Panc1 (cell line): ENCODE data around the gene MYO18A. TPM values are rescaled to one million over a fixed set of nuclear protein-coding genes. Genes with fewer than 3 reads are reported as not detected.

Source experiments
- ATAC-seq: fragments of 200-7000 bp; cut with Tn5 transposase; 2 replicates; pipeline ENCODE4 v1.9.1; 2020; ENCODE audit warnings: mild to moderate bottlenecking, moderate library complexity
- BruUV-seq: library from RNA; stranded (reverse); fragments of 400-500 nt; replicated peaks from 2 replicates; lab custom pipeline; 2021; lab: Mats Ljungman, UMichigan
- CTCF ChIA-PET: fragments of 300-600 bp; sonication (Branson Sonifier 250); formaldehyde crosslinking; loops from one replicate; lab custom pipeline; 2022; ENCODE audit warnings: antibody characterized with exemption; lab: Charles Lee
- POLR2A ChIA-PET: fragments of 300-600 bp; sonication (Branson Sonifier 250); formaldehyde crosslinking; loops from one replicate; lab custom pipeline; 2022; ENCODE audit warnings: antibody characterized with exemption; lab: Charles Lee
- DNase-seq: peaks from one replicate; pipeline ENCODE4 v3.0.0-alpha.2; 2010; ENCODE audit warnings: low read depth, low spot score
- H3K27ac ChIP-seq: 2 replicates; pipeline ENCODE4 v1.5.1; 2011; ENCODE audit warnings: mild to moderate bottlenecking, low read length, inconsistent platforms
- H3K27me3 ChIP-seq: fragments of 200-500 bp; sonication (Bioruptor generic); 2 replicates; pipeline ENCODE4 v1.6.0; 2014; ENCODE audit warnings: low read length, inconsistent platforms; ENCODE audit not compliant: control insufficient read depth, insufficient read depth
- H3K36me3 ChIP-seq: fragments of 200-500 bp; sonication (Bioruptor generic); 2 replicates; pipeline ENCODE4 v1.5.1; 2014; ENCODE audit warnings: inconsistent platforms, mild to moderate bottlenecking, low read length, moderate library complexity; ENCODE audit not compliant: control insufficient read depth, insufficient read depth
- H3K4me1 ChIP-seq: 2 replicates; pipeline ENCODE4 v1.5.1; 2011; ENCODE audit warnings: inconsistent platforms, mild to moderate bottlenecking, low read length, moderate library complexity; ENCODE audit not compliant: control insufficient read depth, insufficient read depth
- H3K4me3 ChIP-seq, 2 experiments: 2 replicates each; pipeline ENCODE4 v1.5.1; 2011 to 2012; ENCODE audit warnings: low read depth in 2 of 2, low read length in 2 of 2, mild to moderate bottlenecking in 2 of 2, inconsistent platforms in 1 of 2, moderate library complexity in 1 of 2
- H3K9me3 ChIP-seq: fragments of 200-500 bp; sonication (Bioruptor generic); 2 replicates; pipeline ENCODE4 v1.5.1; 2014; ENCODE audit warnings: low read depth, mild to moderate bottlenecking, inconsistent platforms, low read length, moderate library complexity; ENCODE audit not compliant: control insufficient read depth, insufficient read depth
- POLR2AphosphoS5 ChIP-seq: IDR thresholded peaks from 2 replicates; pipeline ENCODE4 v1.6.1; 2012; ENCODE audit warnings: mild to moderate bottlenecking, low read depth, low read length, moderate library complexity
- SIN3A ChIP-seq: IDR thresholded peaks from 2 replicates; pipeline ENCODE4 v1.6.1; 2012; ENCODE audit warnings: low read depth, mild to moderate bottlenecking, low read length, moderate library complexity, borderline replicate concordance; ENCODE audit not compliant: insufficient read depth
- TCF7L2 ChIP-seq: IDR thresholded peaks from 2 replicates; pipeline ENCODE4 v1.6.1; 2011; ENCODE audit warnings: mild to moderate bottlenecking, low read depth, low read length, inconsistent platforms
- in situ Hi-C: cut with HindIII; loops from 2 replicates; pipeline ENCODE4 v1.10.0; 2016; ENCODE audit warnings: low sequenced_read_pairs, low pct_unique_long_range_greater_than_20kb
- intact Hi-C: fragments of 100-400 bp; cut with micrococcal nuclease; formaldehyde crosslinking; loops from one replicate; pipeline ENCODE4 v1.10.0; 2022; ENCODE audit not compliant: unreplicated experiment
- total RNA-seq: library from RNA; stranded (reverse); gene quantifications from one replicate; pipeline ENCODE4 v1.2.1, GENCODE V29; 2021; ENCODE audit not compliant: unreplicated experiment
- TF ChIP-seq, protein P1 (sequence below), 2 experiments: IDR thresholded peaks; 2 replicates each; pipeline ENCODE4 v1.6.1; 2011 to 2012; ENCODE audit warnings: low read depth in 2 of 2, control low read depth in 1 of 2, low read length in 1 of 2, mild to moderate bottlenecking in 1 of 2, moderate library complexity in 1 of 2; ENCODE audit not compliant: insufficient read depth in 1 of 2
- TF ChIP-seq, protein P2 (sequence below): fragments of 450-650 bp; IDR thresholded peaks from 2 replicates; pipeline ENCODE4 v1.5.1; 2017; ENCODE audit warnings: mild to moderate bottlenecking

The MYO18A gene
- total RNA-seq, 1 experiment from 2014 or later, result 108 TPM

DNA sequence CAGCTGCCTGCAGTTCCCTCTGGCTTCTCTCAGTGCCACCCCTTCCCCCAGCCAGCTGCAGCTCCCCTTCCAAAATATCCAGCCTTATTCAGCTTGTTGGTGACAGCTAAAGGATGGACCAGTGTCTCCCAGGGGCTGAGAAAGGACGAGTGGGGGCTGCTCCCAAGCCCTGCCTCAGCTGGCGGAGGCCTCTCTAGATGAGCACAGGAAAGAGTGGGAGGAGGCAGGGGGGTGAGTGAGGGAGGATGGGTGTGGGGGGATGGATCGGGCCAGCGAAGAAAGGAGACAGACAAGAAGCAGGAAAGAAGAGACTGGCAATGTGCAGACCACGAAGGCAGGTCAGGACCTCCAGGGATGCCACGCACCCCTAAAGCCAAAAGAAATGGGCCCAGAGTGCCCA lies 119.7 kb downstream of the MYO18A start:
- POLR2A ChIA-PET, result interaction anchor here (0.7 kb wide), 1 partner anchor 19 kb away, joined by 4 read pairs; no protein-coding TSS in a partner anchor
- DNase-seq (no peak), ATAC-seq (no peak)
- no TSS peak for BruUV-seq
- intact Hi-C loops, result no loop called here
- H3K27ac ChIP-seq, result no peak overlapping the region
- H3K36me3 ChIP-seq, result no peaks in the 10 kb centered on the region
- no peaks in the 10 kb centered on the region for H3K4me1 ChIP-seq
- in situ Hi-C loops, result no loop called here
- CTCF ChIA-PET, result no interaction called here
- H3K27me3 ChIP-seq, result no peaks in the 10 kb centered on the region; the same call in 1 of the 2 replicates
- TF ChIP-seq TCF7L2 (no peak), POLR2AphosphoS5 (no peak), SIN3A (no peak)
- TF ChIP-seq, protein P1, sequence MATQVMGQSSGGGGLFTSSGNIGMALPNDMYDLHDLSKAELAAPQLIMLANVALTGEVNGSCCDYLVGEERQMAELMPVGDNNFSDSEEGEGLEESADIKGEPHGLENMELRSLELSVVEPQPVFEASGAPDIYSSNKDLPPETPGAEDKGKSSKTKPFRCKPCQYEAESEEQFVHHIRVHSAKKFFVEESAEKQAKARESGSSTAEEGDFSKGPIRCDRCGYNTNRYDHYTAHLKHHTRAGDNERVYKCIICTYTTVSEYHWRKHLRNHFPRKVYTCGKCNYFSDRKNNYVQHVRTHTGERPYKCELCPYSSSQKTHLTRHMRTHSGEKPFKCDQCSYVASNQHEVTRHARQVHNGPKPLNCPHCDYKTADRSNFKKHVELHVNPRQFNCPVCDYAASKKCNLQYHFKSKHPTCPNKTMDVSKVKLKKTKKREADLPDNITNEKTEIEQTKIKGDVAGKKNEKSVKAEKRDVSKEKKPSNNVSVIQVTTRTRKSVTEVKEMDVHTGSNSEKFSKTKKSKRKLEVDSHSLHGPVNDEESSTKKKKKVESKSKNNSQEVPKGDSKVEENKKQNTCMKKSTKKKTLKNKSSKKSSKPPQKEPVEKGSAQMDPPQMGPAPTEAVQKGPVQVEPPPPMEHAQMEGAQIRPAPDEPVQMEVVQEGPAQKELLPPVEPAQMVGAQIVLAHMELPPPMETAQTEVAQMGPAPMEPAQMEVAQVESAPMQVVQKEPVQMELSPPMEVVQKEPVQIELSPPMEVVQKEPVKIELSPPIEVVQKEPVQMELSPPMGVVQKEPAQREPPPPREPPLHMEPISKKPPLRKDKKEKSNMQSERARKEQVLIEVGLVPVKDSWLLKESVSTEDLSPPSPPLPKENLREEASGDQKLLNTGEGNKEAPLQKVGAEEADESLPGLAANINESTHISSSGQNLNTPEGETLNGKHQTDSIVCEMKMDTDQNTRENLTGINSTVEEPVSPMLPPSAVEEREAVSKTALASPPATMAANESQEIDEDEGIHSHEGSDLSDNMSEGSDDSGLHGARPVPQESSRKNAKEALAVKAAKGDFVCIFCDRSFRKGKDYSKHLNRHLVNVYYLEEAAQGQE (IDR thresholded peaks at IDR 0.05; ENCODE audit: insufficient read depth in 1 of 2, low read depth in 2 of 2, low read length in 1 of 2), result no peak
- TF ChIP-seq, protein P2, sequence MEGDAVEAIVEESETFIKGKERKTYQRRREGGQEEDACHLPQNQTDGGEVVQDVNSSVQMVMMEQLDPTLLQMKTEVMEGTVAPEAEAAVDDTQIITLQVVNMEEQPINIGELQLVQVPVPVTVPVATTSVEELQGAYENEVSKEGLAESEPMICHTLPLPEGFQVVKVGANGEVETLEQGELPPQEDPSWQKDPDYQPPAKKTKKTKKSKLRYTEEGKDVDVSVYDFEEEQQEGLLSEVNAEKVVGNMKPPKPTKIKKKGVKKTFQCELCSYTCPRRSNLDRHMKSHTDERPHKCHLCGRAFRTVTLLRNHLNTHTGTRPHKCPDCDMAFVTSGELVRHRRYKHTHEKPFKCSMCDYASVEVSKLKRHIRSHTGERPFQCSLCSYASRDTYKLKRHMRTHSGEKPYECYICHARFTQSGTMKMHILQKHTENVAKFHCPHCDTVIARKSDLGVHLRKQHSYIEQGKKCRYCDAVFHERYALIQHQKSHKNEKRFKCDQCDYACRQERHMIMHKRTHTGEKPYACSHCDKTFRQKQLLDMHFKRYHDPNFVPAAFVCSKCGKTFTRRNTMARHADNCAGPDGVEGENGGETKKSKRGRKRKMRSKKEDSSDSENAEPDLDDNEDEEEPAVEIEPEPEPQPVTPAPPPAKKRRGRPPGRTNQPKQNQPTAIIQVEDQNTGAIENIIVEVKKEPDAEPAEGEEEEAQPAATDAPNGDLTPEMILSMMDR, result no peak
- H3K9me3 ChIP-seq, result no peaks in the 10 kb centered on the region
- H3K4me3 ChIP-seq, result no peak overlapping the region

DNA sequence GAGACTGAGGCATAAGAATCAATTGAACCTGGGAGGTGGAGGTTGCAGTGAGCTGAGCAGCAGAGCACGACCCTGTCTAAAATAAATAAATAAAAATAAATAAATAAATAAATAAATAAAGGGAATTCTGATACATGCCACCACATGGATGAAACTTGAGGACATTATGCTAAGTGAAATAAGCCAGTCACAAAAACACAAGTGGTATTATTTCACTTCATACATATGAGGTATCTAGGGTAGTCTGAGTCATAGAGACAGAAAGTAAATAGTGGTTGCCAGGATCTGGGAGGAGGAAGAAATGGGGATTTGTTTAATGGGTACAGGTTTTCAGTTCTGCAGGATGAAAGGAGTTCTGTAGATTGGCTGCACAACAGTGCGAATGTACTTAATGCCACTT lies 120.9 kb downstream of the MYO18A start:
- no TSS peak for BruUV-seq
- Histone ChIP-seq H3K4me3 (no peak overlapping the region), H3K27me3 (no peaks in the 10 kb centered on the region; the same call in 1 of the 2 replicates), H3K9me3 (no peaks in the 10 kb centered on the region), H3K27ac (no peak overlapping the region), H3K36me3 (no peaks in the 10 kb centered on the region), H3K4me1 (no peaks in the 10 kb centered on the region)
- CTCF ChIA-PET, result no interaction called here
- POLR2A ChIA-PET, result interaction anchor here (0.6 to 0.8 kb wide), 3 partner anchors 102 to 783 kb away, joined by 3 to 5 read pairs (median 4); no protein-coding TSS in a partner anchor
- in situ Hi-C loops (no loop called here), intact Hi-C loops (no loop called here)
- TF ChIP-seq, protein P1 (IDR thresholded peaks at IDR 0.05; ENCODE audit: insufficient read depth in 1 of 2, low read depth in 2 of 2, low read length in 1 of 2), result no peak
- TF ChIP-seq, protein P2, result no peak
- no peak for TF ChIP-seq SIN3A
- TF ChIP-seq POLR2AphosphoS5, result no peak
- no peak for TF ChIP-seq TCF7L2
- DNase-seq, result no peak
- ATAC-seq, result no peak
